Bone marrow (tissue), 2 donors: ENCODE data around the gene ASIC2.

ENCODE experiments used
- DNase-seq, 2 donors: peaks; one replicate each; lab custom pipeline; 2025; lab: John Stamatoyannopoulos, UW

The ASIC2 gene

DNA sequence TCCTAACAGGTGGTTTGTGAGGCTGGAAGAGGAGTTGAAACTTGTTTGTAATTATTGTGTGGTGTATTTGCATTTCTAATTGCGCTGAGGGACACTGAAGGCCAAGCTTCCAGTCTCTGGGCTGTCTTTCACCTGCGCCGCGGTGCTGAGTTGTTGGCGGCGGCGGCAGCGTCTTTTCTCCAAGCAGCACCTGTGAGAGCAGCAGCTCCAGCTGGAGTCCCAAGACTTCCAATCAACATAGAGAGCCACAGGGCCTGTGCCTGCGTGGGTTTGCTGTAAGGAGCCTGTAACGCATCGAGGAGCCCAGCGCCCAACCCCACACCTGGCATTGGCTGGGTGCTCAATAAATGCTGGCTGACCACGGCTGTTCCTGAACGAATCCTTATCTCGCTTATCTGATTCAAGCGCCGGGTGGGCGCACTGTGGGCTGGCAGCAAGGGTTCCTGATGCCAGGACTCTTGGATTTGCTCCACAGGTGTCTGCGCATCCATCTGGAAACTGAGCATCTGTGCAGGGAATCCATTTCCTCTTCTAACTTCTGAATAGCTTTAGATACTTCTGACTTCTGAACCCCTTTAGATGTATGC, 138.1 kb downstream of the ASIC2 start:
- no peak for DNase-seq

DNA sequence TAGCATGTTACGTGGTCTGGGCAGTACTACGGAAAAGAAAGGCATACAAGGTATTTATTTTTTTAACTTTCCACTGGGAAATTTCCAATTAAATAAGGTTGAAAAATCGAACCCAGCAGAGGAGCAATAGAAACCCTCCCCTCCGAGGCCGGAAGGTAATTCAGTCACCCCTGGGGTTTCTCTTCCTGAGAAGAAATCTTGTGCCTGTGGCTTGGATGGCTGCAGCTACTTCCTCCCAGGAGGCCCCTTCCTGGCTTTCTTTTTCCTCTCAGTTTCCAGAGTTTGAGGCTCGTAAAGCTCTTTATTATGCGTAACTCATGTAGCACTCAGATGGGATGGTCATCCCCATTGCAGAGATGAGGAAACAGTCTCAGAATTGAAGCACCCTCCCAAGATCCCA, 140.3 kb downstream of the ASIC2 start:
- DNase-seq = no peak

GRCh38 chr17:33151565-33151964, 141.5 kb downstream of the ASIC2 start:
- no peak for DNase-seq

GRCh38 chr17:33145941-33146340, 147.2 kb downstream of the ASIC2 start:
- no peak for DNase-seq

GRCh38 chr17:33144837-33145236, 148.3 kb downstream of the ASIC2 start:
- DNase-seq = no peak

- no peak for DNase-seq
Observed at GRCh38 chr17:33142705-33143299, 150.3 kb downstream of the ASIC2 start.

GRCh38 chr17:33140413-33141099, 152.5 kb downstream of the ASIC2 start:
- DNase-seq = no peak

DNA sequence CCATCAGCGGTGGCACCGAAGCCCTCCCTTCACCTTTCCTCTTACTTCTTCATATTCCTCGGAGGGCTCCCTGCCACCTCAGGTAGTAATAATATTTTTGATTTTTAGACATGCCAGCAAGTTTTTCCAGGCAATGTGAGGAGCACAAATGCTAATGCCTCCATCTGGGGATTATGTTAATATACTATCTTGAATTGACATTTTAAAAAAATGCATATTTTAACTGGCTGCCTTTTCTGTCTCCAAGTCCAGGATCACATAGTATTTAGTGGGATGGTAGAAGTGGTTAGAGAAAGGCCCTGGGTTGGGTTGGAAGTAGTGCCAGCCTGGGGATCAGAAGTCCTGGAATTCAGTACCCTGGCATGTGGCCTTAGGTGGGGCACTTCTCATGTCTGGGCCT, 154.5 kb downstream of the ASIC2 start:
- no peak for DNase-seq

- DNase-seq = no peak
Observed at GRCh38 chr17:33137426-33137825, 155.7 kb downstream of the ASIC2 start.

DNA sequence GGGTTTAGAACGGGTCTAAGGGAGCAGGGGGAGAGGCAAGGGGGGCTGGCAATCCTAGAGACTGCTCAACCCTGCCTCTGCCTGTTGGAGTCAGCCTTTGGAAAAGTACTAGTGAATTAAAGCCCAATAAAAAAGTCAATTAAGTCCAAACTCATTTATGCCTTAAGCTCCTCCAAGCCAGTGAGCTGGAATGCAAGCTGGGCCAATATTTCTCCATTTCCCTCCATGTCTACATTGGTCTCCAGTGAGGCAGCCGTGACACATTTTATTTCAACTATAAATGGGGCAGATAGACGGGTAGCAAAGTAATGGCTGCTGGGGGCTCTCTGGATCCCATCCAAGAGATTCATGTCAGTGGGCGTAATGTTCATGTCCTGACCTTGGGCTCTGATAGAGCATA, 157.4 kb downstream of the ASIC2 start:
- DNase-seq = no peak

DNA sequence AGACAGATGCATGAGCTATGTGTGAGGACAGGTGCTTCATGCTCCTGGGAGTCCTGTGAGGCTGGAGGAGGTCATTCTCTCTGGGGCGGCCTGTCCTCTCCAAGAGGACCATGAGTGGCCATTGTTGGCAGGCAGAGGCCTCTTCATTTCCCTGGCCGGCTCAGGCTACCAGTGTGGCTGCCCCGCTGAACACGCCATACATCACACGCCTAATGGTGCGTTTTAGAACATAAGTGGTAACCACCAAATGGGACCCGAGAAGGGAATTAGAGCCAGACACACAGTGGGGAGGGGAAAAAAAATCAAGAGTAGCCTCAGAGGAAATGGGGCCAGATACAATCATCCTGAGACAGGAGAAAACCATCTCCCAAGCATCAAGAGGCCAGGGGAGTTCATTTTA, 161.5 kb downstream of the ASIC2 start:
- no peak for DNase-seq

- no peak for DNase-seq
Observed at GRCh38 chr17:33127706-33128105, 165.4 kb downstream of the ASIC2 start.

GRCh38 chr17:33126086-33126485, 167.0 kb downstream of the ASIC2 start:
- no peak for DNase-seq

DNA sequence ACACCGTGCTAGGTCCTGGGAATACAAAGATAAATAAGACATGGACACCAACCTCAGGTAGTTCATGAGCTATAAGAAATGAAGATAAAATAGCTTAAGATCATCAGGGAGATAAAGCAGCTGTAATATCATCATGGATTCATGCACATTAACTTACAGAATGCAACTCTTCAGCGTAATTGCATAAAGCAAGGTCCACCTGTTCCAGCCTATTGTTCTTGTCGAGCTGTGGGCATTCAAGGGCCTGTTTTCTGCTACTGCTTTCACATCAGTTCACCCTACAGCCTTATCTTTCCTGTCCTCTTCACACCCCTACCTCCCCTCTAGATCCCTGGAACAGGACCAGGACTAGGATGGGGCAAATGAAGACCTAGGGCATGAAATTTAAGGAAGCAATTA, 167.5 kb downstream of the ASIC2 start:
- no peak for DNase-seq

DNA sequence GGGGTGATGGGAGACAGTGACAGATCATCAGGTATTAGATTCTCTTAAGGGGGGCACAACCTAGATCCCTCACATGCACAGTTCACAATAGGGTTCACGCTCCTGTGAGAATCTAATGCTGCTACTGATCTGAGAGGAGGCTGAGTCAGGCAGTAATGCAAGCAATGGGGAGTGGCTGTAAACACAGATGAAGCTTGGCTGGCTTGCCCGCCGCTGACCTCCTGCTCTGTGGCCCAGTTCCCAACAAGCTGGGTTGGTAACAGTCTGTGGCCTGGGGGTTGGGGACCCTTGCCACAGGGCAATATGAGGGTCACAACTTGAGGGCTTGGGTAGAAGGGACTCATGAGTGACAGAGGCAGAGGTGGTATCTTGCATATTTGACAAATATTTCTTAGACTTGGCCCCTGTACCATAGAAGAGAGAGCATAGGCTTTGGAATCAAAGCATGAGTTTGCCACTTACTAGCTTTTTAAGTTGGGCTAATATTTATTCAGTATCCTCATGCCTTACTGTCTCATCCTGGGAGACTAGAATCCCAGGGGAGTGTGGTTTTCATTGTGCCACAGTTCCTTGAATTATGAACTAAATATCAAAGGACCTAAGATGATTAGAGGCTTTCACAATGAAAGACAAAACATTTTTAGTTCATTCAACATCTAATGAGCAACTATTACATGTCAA, 168.1 kb downstream of the ASIC2 start:
- DNase-seq = no peak

DNA sequence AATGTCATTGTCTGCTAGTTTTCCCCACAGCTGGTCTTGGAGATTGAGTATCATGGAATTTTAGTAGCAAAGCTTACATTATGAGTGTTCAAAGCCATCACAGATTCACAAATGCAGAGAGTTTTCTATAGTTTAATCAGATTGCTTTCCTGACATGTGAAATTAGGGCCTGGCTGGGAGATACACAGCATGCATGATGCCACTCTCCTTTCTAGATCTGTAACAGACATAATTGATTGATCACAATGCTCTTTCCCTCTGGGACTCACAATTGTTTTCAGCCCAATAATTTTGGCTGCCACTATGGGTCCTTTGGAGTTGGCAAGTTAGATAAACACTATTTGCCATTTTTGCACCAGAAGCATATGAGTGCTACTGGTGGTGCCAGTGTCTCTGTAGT, 168.9 kb downstream of the ASIC2 start:
- no peak for DNase-seq

- no peak for DNase-seq
Observed at GRCh38 chr17:33121756-33122155, 171.3 kb downstream of the ASIC2 start.

GRCh38 chr17:33121272-33121671, 171.8 kb downstream of the ASIC2 start:
- DNase-seq = no peak

GRCh38 chr17:33120103-33120502, 173.0 kb downstream of the ASIC2 start:
- no peak for DNase-seq

- DNase-seq = no peak
Observed at GRCh38 chr17:33118391-33119075, 174.6 kb downstream of the ASIC2 start.

GRCh38 chr17:33116021-33116551, 177.0 kb downstream of the ASIC2 start:
- no peak for DNase-seq

DNA sequence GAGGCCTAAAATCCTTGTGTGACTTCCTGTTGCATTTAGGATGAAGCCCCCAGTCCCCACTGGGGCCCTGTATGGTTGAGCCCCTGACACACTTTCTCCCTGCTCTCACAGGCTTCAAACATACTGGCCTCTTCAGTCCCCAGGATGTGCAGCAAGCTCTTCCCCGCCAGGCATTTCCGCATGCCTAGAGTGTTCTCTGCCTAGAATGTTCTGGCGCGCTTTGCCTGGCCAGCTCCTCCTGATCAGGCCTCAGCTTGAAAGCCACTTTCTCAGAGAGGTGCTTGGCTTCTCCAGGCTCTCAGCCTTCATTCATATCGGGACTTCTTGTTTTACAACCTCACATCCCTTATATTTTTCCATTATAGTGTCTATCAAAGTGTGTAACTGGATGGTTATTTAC, 177.7 kb downstream of the ASIC2 start:
- DNase-seq = no peak
